NCI-H2081 treated with DMSO at 0.1 percent for 48 hours (cell line): Measurements from ENCODE around the gene RPTOR.

Experiments used
- DNase-seq: peaks from one replicate; lab custom pipeline; 2025; lab: John Stamatoyannopoulos, UW

Gene RPTOR

DNA sequence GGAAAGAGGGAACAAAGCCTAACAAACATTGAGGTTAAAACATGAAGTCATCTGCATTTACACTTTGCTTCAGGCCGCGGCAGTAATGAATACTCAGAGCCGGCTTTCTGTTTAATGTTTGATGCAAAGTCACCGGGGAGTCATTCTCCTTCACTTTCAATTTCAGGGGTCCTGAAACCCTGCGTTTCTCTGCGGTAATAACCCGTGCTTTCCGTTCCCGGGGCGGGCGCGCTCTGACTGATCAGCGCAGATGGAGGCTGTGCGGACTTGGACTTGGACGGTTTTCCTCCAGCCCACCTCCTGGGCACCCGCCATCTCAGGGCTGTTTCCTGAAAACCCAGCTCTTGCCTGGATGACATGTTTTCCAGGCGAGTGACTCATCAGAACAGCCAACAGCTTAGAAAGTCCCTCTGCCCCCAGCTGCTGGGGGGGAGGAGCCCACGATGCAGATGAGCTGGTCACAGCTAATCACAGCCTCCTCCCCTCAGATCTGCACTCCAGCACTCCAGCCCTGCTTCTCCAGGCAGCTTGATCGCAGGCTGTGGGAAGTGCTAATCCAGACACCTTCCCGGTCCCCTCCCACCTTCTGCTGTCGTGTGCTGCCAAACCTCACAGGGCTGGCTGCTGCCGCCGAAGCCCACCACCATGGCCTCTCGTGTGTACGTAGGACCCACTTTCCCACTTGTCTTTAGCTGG lies 288.4 kb downstream of the RPTOR start:
- peak; percentile 82 for DNase-seq

- DNase-seq = no peak
Observed at GRCh38 chr17:80833952-80834892, 289.6 kb downstream of the RPTOR start.

- DNase-seq = no peak
Observed at GRCh38 chr17:80834893-80835275, 290.2 kb downstream of the RPTOR start.

DNA sequence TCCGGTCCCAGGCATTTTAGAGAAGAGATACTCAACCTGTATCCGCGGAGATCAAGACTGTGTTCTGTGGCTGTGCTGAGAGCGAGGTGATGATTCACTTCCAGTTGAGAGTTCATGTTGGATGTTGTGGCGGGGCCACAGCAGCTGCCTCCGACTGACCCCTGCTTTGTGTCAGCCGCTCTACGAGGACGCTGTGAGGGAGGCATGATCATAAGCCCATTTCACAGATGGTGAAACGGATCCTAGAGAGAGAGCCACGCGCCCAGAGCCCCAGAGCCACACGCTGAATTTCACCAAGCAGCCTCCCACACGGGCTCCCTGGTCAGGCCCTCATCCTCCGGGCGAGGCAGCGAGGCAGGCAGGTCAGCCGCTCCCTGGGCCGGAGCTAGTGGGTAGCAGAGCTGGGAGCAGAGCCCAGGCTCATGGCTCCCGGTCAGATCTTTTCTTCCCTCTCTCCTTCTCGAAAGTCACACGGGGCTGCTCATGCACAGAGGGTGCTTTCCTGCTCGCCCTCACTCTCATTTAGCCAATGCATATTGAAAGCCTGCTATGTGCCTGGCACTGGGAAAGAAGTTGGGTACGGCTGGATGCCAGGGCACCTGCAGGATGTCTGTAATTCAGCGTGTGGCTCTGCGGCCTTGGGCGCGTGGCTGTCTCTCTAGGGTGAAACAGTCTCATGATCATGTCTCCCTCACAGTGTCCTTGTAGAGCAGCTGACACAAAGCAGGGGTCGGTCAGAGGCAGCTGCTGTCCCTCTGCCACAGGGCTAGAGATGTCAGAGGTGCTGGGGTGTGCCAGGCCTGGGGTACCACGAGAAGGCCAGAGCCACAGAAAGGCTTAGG lies 291.4 kb downstream of the RPTOR start:
- DNase-seq = no peak

DNA sequence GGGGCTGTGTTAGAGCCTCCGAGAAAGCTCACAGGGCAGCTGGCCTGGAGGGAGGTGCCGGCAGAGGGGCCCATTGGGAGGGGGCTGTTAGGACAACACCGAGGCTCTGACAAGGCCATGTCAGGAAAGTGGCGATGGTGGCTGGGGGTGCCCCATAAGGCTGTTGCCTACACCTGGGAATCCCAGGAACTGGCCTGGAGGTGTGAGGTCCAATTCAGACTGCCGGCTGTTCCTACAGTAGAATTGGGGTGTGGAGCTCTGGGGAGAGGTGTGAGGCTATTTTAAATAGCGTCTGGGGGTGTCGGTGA lies 292.0 kb downstream of the RPTOR start:
- DNase-seq = no peak

- DNase-seq = no peak
Observed at GRCh38 chr17:80836971-80837481, 292.4 kb downstream of the RPTOR start.

DNA sequence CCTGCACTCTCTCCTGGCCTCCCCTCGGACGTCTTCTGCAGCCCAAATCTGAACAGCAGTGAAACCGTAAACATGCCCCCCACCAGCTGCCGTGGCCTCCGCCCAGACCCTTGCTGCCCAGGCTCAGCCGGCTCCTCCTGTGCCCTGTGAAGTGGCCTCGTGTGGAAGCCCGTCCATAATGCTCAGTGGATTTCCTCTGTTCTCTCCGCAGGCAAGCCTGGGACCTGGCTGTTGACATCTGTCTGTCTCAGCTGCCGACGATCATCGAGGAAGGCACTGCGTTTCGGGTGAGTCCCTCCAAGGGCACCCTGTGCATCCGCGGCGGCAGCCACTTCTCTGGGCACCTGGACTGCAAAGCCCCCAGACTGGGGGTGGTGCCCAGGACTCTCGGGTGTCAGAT lies 293.1 kb downstream of the RPTOR start:
- DNase-seq = no peak

DNA sequence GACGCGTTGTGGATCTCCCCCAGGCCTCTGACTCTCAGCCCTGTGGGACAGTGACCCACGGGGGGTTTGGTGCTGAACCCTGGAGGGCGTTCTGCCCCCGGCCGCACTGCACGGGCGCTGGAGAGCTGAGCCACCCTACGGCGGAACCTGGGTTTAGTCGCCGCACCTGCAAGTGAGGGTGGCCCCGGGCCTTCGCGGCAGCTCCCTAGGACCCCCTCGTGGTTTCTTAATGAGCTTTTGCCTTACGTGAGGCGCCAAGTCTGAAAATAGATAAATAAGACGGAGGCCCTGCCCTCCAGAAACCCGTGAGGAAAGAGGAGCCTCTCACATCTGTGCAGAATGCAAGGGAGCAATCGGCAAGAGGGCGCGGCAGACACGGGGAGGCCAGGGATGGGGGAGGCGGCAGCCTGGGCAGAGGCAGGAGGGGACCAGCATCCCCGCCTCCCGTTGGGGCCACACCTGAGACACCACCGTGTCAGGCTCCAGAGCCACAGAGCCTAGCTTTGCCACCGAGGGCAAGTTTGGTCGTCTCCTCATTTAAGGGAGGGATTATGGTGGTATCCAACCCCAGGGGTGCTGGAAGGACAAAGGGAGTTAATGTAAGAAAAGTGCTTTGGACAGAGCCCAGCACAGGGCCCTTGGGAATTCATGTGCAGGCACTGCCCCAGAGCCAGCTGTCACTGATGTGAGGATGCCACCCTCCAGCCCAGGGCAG lies 293.8 kb downstream of the RPTOR start:
- no peak for DNase-seq

DNA sequence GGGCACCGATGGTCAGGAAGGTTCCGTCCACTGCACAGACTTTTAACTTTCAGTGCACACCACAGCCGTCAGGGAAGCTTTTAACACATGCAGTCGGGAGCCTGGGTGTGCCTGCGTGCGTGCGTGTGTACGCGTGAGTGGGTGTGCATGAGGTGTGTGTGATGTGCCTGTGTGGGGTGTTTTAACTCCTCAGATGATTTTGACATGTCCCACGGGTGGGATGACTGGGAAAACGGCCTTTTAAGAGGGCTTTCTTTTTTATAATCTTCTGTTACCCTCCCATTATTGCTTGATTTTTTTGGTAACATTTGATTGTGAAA lies 294.3 kb downstream of the RPTOR start:
- no peak for DNase-seq

DNA sequence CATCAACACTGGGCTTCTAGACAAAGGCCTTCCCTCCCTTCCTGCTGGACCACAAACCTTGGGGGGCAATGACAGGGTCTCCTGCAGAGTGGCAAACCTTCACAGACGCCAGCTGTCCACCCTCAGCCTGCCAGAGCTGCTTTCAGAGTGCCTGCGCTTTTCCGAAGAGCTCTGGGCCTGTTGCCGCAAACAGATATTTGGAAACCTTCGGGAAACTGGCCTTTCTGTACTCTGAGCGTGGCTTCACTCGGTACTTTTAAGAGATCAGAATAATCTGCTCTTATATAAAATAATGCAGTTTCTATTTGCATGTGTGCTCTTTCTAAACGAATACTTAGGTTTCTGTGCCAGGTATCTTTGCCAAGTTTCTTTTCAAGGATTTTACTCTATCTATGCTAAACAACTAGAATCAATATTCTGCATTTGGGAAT lies 294.9 kb downstream of the RPTOR start:
- no peak for DNase-seq

DNA sequence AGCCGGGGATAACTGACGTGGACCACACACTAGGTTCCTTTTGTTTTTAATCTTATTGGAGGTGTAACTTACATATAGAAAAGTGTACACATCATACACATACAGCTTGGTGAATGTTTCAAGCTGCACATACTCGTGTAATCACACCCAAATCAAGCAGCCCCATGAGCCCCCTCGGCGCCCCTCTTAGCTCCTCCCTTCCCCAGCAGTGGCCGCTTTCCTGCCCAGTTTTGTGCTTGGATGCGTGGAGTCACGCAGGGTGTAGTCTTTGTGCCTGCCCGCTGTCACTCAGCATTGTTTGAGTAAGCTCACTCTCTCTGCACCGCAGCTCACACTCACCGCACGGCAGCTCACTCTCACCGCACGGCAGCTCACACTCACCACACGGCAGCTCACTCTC lies 295.3 kb downstream of the RPTOR start:
- DNase-seq = no peak

DNA sequence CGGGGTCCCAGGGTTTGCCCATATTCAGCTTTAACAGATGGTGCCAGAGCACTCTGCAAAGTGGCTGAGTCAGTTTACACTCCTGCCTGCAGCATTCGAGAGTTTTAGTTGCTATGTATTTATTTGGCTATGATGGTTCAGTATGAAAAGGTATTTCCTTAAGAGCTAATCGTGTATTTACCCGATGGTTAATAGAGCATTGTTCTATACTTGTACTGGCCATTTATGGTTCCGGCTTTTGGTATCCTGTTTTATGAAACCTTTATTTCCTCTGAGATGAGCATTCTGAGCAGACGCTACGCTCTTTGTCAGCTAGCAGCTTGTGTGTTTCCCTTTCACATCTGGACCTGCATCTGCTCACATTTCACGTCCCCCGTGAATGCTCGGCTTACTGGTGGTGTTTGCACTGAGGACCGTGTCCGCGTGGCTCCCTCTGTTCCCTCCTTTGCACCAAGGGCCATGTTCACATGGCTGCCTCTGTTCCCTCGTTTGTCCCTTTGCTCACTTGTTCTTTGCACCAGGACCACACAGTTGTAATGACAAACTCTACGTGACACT lies 297.9 kb downstream of the RPTOR start:
- DNase-seq = no peak

DNA sequence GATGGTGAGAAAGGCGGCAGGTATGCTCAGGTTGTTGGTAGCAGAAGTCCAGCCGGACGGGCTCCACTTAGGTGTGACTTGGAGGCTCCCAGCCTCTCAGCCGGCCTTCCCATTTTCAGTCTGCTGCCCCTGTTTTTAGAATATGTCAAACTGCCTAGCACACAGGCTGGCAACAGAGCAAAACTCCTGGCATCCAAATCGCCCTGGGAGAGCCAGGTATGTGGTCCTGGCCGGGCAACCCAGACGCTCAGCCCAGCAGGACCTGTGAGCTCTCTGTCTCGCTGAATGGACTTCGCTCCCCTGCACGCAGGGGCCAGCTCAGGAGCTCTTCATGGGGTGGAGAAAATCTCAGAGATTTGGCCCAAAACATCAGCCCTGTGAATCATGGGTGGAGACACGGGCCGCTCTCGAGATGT lies 299.1 kb downstream of the RPTOR start:
- no peak for DNase-seq

DNA sequence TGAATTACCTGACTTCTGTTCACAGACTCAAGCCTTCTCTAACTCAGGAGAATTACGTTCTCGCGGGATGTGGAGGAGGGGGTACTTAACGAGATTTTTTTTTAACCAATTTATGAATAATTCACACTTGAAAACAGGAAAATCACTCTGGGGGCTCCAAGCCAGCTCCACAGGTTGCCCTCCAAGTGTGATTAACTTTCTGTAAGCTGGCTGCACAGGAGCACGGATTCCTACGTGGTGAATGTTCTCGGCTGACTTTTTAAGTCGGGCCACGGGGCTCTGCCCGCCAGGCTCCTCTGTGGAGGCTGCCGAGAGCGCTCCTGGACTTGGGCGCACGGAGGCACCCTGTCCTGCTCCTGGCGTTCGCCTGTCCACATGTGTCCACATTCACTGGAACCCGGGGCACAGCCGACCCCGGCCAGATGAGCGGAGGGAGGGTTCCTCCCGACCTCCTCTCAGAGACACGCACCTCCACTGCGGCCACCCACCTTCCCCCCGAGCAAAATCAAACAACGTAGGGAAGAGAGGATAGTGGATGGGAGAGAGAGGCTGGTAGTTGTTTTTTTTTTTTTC lies 299.9 kb downstream of the RPTOR start:
- DNase-seq = no peak

DNA sequence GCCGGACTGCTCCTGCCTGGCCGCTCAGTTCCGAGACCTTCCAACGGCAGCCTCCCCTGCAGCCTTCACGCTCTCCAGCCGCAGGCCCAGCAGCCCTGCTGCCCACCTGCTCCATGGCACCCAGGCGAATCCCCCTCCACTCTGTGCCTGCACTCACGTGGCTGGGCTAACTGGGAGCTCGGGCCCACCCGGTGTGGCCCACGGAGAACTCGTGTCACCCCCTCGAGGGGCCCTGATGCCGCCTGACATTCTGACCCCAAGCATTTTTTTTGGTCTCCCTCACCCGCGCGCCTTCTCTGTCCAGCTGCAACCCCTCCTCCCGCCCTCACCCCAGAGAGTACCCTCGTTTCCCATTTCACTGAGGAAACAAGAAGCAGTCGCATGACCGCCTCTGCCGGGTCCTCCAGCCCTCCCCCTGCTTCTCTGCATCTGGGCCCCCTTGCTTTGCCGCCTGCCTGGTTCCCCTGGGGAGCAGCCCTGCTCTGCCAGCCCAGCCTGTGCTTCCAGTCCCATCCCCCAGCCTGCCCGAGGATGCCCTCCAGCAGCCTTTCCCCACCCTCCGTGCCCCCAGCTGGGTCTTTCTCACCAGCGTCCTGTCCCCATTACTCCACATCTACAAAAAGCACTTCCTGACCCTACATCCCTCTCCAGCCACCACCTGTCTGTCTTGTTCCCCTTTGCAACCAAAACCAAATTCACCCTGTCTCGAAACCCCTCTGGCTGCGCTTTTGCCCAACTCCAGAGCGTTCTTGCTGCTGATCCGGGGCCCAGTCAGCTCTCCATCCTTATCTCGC lies 300.6 kb downstream of the RPTOR start:
- DNase-seq = no peak

DNA sequence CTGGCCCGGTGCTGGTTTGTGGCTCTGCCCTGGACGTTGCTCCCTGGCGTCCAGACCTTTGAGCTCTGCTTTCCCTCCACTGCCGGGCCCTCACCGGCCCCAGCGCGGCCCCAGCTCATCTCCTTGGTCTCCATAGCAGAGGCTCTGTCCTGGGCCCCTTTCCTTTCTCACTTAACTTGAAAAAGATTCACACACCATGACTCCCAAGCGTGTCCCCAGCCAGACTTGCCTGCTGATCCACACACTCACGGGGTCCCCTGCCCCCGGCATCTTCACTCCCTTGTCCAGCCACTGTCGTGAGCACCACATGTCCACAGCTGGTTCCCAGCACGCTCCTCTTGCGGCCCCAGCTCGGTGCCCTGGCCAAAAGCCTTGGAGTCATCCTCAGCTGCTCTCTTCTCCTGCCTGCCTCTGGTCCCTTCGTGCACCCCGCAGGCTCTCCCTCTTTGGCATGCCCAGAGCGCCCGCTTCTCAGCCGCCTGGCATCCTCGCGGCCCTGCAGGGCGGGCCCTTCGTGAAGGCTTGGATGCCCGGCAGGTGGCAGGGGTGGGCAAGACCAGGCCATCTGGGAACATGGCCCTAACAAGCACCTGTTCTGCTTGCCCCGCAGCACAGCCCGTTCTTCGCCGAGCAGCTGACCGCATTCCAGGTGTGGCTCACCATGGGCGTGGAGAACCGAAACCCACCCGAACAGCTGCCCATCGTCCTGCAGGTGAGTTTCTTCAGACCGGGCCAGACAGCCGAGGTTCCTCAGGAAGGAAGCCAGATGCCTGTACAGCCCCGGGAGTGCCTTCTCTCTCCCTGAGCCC lies 301.4 kb downstream of the RPTOR start:
- no peak for DNase-seq

- DNase-seq = no peak
Observed at GRCh38 chr17:80846932-80847331, 302.3 kb downstream of the RPTOR start.

DNA sequence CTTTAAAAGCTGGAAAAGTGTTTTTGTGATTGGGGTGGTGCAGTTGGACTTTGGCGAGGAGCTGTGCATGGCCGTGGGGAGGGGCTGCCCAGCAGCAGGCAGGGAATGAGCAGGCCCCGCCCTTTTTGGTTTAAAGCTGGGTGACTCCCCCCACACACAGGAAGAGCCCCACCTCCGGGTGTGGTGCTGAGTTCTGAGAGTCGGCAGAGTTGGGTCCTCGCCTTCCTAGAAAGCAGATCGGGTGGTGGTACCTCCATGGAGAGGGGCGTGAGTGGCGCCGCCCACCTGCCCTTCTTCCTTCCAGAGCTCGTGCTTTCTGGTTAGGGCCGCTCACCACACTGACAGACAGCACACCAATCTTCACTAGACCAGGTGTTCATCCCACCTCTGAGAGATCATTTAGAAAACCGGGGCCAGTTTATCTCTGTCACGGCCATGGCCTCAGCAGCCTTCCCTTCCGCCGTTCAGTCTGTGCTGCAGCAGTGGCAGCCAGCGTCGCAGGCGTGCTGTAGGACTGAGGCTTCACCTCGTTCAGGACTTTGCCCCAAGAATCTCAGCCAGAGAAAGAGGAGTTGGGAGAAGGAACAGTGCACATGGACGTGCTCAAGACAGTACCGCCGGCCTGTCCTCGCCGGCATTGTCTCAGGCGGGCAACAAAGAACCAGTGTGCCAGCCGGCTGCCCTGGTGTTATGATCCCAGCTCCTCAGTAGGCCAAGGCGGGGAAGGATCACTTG lies 303.0 kb downstream of the RPTOR start:
- DNase-seq = no peak
